ENCODE data around the gene SMIM5. TPM values are rescaled to one million over a fixed set of nuclear protein-coding genes. Genes with fewer than 3 reads are reported as not detected.

The SMIM5 gene
- total and polyA plus RNA-seq, 2 of the 13 experiments (the other 11 are each of a cell fraction or from before 2014, with no cell fraction given): not detected

DNA sequence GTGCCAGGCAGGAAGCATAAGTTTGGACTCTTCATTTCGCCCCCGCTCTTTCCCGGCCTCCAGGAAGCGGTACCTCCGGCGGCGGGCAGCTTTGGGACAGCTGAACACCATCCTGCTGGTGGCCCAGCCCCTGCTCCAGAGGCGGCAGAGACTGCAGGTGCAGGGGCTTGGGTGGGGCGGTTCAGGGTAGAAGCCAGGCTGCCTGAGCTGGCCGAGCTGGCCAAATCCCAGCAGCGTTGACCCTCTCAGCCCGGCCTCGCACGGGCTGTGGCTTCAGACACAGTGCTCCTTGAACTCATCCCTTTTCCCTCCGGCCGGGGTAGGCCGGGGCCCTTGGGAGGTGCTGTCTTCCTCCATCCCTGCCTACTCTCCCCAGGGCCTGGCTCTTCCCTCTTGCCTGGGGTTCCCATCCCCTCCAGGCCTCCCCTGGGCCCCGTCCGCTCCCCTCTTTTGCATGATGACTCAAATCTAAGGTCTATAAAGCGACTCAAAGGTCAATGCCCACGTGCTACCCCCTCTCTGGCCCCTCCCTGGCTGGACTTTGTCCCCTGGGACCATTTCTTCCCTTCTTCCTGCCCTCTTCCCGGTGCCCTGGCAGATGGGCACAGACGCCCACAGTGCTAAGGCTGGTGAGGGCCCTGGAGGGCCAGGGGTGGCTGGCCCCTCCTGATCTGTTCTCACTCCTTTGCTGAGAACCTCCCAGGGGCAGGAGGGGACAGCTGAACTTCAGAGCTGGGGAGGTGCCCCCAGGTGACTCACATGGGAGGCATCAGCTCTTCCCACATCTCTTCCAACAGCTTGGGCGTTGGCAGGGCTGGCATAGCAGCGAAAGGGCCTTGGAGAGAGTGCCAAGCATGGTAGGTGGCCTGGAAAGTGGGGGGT lies 22.9 kb upstream of the SMIM5 start (continued):
- TF ChIP-seq LBX2 (CRISPR knock-in tag; IDR thresholded peaks at IDR 0.05; ENCODE audit: borderline replicate concordance) (no peak), BHLHE40 (IDR thresholded peaks at IDR 0.05; ENCODE audit: low read length) (peak; percentile 87), ZNF883 (CRISPR knock-in tag; IDR thresholded peaks at IDR 0.05; ENCODE audit: not compliant biosample characterization) (peak; percentile 38), ZNF598 (CRISPR knock-in tag; IDR thresholded peaks at IDR 0.05; ENCODE audit: borderline replicate concordance) (no peak), NR3C1 (CRISPR knock-in tag; IDR thresholded peaks at IDR 0.05) (no peak), ZNF720 (CRISPR knock-in tag; IDR thresholded peaks at IDR 0.05) (no peak), RXRB (CRISPR knock-in tag; IDR thresholded peaks at IDR 0.05; ENCODE audit: borderline replicate concordance) (peak; percentile 60), PTBP1 (IDR thresholded peaks at IDR 0.05; ENCODE audit: low read depth, low read length, poor library complexity, severe bottlenecking) (no peak), YY1 (IDR thresholded peaks at IDR 0.05; ENCODE audit: insufficient read depth, insufficient replicate concordance, low read depth, low read length) (no peak)
- TF ChIP-seq, protein P1, sequence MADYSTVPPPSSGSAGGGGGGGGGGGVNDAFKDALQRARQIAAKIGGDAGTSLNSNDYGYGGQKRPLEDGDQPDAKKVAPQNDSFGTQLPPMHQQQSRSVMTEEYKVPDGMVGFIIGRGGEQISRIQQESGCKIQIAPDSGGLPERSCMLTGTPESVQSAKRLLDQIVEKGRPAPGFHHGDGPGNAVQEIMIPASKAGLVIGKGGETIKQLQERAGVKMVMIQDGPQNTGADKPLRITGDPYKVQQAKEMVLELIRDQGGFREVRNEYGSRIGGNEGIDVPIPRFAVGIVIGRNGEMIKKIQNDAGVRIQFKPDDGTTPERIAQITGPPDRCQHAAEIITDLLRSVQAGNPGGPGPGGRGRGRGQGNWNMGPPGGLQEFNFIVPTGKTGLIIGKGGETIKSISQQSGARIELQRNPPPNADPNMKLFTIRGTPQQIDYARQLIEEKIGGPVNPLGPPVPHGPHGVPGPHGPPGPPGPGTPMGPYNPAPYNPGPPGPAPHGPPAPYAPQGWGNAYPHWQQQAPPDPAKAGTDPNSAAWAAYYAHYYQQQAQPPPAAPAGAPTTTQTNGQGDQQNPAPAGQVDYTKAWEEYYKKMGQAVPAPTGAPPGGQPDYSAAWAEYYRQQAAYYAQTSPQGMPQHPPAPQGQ (CRISPR knock-in tag; IDR thresholded peaks at IDR 0.05; ENCODE audit: borderline replicate concordance): no peak
- TF ChIP-seq, protein P2, sequence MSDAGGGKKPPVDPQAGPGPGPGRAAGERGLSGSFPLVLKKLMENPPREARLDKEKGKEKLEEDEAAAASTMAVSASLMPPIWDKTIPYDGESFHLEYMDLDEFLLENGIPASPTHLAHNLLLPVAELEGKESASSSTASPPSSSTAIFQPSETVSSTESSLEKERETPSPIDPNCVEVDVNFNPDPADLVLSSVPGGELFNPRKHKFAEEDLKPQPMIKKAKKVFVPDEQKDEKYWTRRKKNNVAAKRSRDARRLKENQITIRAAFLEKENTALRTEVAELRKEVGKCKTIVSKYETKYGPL (CRISPR knock-in tag; IDR thresholded peaks at IDR 0.05): no peak
- TF ChIP-seq, protein P3, sequence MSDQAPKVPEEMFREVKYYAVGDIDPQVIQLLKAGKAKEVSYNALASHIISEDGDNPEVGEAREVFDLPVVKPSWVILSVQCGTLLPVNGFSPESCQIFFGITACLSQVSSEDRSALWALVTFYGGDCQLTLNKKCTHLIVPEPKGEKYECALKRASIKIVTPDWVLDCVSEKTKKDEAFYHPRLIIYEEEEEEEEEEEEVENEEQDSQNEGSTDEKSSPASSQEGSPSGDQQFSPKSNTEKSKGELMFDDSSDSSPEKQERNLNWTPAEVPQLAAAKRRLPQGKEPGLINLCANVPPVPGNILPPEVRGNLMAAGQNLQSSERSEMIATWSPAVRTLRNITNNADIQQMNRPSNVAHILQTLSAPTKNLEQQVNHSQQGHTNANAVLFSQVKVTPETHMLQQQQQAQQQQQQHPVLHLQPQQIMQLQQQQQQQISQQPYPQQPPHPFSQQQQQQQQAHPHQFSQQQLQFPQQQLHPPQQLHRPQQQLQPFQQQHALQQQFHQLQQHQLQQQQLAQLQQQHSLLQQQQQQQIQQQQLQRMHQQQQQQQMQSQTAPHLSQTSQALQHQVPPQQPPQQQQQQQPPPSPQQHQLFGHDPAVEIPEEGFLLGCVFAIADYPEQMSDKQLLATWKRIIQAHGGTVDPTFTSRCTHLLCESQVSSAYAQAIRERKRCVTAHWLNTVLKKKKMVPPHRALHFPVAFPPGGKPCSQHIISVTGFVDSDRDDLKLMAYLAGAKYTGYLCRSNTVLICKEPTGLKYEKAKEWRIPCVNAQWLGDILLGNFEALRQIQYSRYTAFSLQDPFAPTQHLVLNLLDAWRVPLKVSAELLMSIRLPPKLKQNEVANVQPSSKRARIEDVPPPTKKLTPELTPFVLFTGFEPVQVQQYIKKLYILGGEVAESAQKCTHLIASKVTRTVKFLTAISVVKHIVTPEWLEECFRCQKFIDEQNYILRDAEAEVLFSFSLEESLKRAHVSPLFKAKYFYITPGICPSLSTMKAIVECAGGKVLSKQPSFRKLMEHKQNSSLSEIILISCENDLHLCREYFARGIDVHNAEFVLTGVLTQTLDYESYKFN (CRISPR knock-in tag; conservative IDR thresholded peaks at IDR 0.05): peak; percentile 82
- TF ChIP-seq, protein P4, sequence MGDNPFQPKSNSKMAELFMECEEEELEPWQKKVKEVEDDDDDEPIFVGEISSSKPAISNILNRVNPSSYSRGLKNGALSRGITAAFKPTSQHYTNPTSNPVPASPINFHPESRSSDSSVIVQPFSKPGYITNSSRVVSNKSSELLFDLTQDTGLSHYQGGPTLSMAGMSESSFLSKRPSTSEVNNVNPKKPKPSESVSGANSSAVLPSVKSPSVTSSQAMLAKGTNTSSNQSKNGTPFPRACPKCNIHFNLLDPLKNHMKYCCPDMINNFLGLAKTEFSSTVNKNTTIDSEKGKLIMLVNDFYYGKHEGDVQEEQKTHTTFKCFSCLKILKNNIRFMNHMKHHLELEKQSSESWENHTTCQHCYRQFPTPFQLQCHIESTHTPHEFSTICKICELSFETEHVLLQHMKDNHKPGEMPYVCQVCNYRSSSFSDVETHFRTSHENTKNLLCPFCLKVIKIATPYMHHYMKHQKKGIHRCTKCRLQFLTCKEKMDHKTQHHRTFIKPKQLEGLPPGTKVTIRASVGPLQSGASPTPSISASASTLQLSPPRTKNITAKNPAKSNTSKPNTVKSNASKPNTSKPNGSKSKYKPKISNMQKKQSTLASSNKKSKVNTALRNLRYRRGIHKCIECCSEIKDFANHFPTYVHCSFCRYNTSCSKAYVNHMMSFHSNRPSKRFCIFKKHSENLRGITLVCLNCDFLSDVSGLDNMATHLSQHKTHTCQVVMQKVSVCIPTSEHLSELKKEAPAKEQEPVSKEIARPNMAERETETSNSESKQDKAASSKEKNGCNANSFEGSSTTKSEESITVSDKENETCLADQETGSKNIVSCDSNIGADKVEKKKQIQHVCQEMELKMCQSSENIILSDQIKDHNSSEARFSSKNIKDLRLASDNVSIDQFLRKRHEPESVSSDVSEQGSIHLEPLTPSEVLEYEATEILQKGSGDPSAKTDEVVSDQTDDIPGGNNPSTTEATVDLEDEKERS (CRISPR knock-in tag; IDR thresholded peaks at IDR 0.05): 0 out of 2 replicates have a peak, but pooled peaks have one; percentile 36

Data from HepG2 (cell line).